AML-193 (cell line): ENCODE data around the gene UFSP2.
"Not testable (repeated sequence)": the region's sequence is repeated elsewhere in the genome, so short reads cannot be mapped to it uniquely, and the experiment has no call there.

Experiments
- DNase-seq, 2 experiments: peaks; one replicate each; lab custom pipeline; 2025; lab: John Stamatoyannopoulos, UW

Gene UFSP2

GRCh38 chr4:185384061-185384460, 41.7 kb downstream of the UFSP2 start:
- no peak for DNase-seq

- no peak for DNase-seq
These were observed 42.3 kb downstream of the UFSP2 start for GRCh38 chr4:185383451-185383850.

GRCh38 chr4:185382754-185383153, 43.0 kb downstream of the UFSP2 start:
- no peak for DNase-seq

GRCh38 chr4:185381288-185382196, 44.2 kb downstream of the UFSP2 start:
- DNase-seq, result no peak

- DNase-seq, result no peak
These were observed 45.4 kb downstream of the UFSP2 start for GRCh38 chr4:185380320-185380719.

- no peak for DNase-seq
These were observed 46.2 kb downstream of the UFSP2 start for GRCh38 chr4:185379326-185380295.

- no peak for DNase-seq
These were observed 47.5 kb downstream of the UFSP2 start for GRCh38 chr4:185378264-185378663.

- DNase-seq, result no peak
These were observed 51.2 kb downstream of the UFSP2 start for GRCh38 chr4:185374573-185374972.

- no peak for DNase-seq
These were observed 51.7 kb downstream of the UFSP2 start for GRCh38 chr4:185374027-185374426.

GRCh38 chr4:185371702-185372101, 54.1 kb downstream of the UFSP2 start:
- DNase-seq, result no peak

- no peak for DNase-seq
These were observed 55.4 kb downstream of the UFSP2 start for GRCh38 chr4:185370268-185370949.

- DNase-seq, result no peak
These were observed 56.0 kb downstream of the UFSP2 start for GRCh38 chr4:185369731-185370130.

- DNase-seq, result no peak
These were observed 60.9 kb downstream of the UFSP2 start for GRCh38 chr4:185364886-185365285.

- no peak for DNase-seq
These were observed 62.5 kb downstream of the UFSP2 start for GRCh38 chr4:185363251-185363650.

GRCh38 chr4:185362570-185362969, 63.2 kb downstream of the UFSP2 start:
- DNase-seq, result not testable (repeated sequence)

- DNase-seq, result no peak
These were observed 63.9 kb downstream of the UFSP2 start for GRCh38 chr4:185361872-185362271.

- no peak for DNase-seq
These were observed 65.9 kb downstream of the UFSP2 start for GRCh38 chr4:185359767-185360446.

- no peak for DNase-seq
These were observed 66.8 kb downstream of the UFSP2 start for GRCh38 chr4:185358959-185359358.

GRCh38 chr4:185358514-185358913, 67.2 kb downstream of the UFSP2 start:
- no peak for DNase-seq

GRCh38 chr4:185357733-185358440, 67.9 kb downstream of the UFSP2 start:
- DNase-seq, result no peak

- DNase-seq, result no peak
These were observed 68.6 kb downstream of the UFSP2 start for GRCh38 chr4:185357211-185357610.
